KMS-11 (cell line): ENCODE data around the gene ACTL10.

ENCODE experiments used
- H2AFZ ChIP-seq: fragments of 200-600 bp; sonication (generic); 2 replicates; pipeline ENCODE4 v1.6.1; 2016; ENCODE audit warnings: antibody characterized with exemption, mixed run types, low read depth
- H3K27ac ChIP-seq: fragments of 200-600 bp; sonication (generic); 2 replicates; pipeline ENCODE4 v1.6.1; 2016; ENCODE audit warnings: mild to moderate bottlenecking, mixed run types
- H3K27me3 ChIP-seq: fragments of 200-600 bp; sonication (generic); 2 replicates; pipeline ENCODE4 v1.6.1; 2017; ENCODE audit warnings: mild to moderate bottlenecking, low read depth, mixed run types, moderate library complexity; ENCODE audit not compliant: insufficient read depth
- H3K36me3 ChIP-seq: fragments of 200-600 bp; sonication (generic); 2 replicates; pipeline ENCODE4 v1.6.1; 2017; ENCODE audit warnings: mild to moderate bottlenecking, mixed run types; ENCODE audit not compliant: insufficient read depth
- H3K4me1 ChIP-seq: fragments of 200-600 bp; sonication (generic); 2 replicates; pipeline ENCODE4 v1.6.1; 2016; ENCODE audit warnings: mild to moderate bottlenecking, low read depth, mixed run types; ENCODE audit not compliant: poor library complexity, severe bottlenecking
- H3K4me2 ChIP-seq: fragments of 200-600 bp; sonication (generic); 2 replicates; pipeline ENCODE4 v1.7.0; 2016; ENCODE audit warnings: mild to moderate bottlenecking, mixed run types
- H3K4me3 ChIP-seq: fragments of 200-600 bp; sonication (generic); IDR thresholded peaks from 2 replicates; pipeline ENCODE4 v1.6.1; 2017; ENCODE audit warnings: low read depth, low read length, mixed read lengths; ENCODE audit not compliant: insufficient read depth
- H3K79me2 ChIP-seq: fragments of 200-600 bp; sonication (generic); 2 replicates; pipeline ENCODE4 v1.6.1; 2016; ENCODE audit warnings: low read depth, mixed run types; ENCODE audit not compliant: insufficient read depth
- H3K9ac ChIP-seq: fragments of 200-600 bp; sonication (generic); 2 replicates; pipeline ENCODE4 v1.6.1; 2016; ENCODE audit warnings: mild to moderate bottlenecking, mixed run types
- H4K20me1 ChIP-seq: fragments of 200-600 bp; sonication (generic); 2 replicates; pipeline ENCODE4 v1.6.1; 2016; ENCODE audit warnings: mild to moderate bottlenecking, mixed run types; ENCODE audit not compliant: insufficient read depth
- TF ChIP-seq, protein P1 (sequence below): fragments of 200-600 bp; sonication (generic); conservative IDR thresholded peaks from 2 replicates; pipeline ENCODE4 v1.6.1; 2017; ENCODE audit warnings: low read depth, mild to moderate bottlenecking, antibody characterized with exemption, low read length, moderate library complexity, mixed read lengths

The ACTL10 gene

DNA sequence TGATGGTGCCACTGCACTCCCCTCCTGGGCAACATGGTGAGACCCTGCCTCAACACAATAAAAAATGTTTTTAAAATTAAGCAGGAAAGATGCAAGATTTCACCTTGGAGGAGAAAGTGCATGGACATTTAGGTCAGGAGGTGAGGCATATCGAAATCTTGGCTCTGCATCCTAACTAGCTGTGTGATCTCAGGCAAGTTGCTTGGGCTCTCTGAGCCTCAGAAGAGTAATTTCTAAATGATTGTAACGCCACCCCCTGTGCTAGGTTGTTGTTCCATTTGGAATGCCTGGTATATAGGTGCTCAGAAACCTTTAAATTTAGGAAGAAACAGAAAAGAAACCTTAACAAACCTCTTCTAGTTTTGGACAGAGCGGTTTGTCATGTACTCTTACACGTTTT, 40.6 kb upstream of the ACTL10 start:
- Histone ChIP-seq H4K20me1 (no peaks in the 10 kb centered on the region), H3K79me2 (no peaks in the 10 kb centered on the region), H3K4me2 (no peak overlapping the region), H3K36me3 (no peaks in the 10 kb centered on the region), H3K27me3 (no peaks in the 10 kb centered on the region), H2AFZ (no peak overlapping the region), H3K4me1 (no peaks in the 10 kb centered on the region), H3K4me3 (no peak overlapping the region), H3K9ac (no peak overlapping the region), H3K27ac (no peak overlapping the region)
- TF ChIP-seq, protein P1, sequence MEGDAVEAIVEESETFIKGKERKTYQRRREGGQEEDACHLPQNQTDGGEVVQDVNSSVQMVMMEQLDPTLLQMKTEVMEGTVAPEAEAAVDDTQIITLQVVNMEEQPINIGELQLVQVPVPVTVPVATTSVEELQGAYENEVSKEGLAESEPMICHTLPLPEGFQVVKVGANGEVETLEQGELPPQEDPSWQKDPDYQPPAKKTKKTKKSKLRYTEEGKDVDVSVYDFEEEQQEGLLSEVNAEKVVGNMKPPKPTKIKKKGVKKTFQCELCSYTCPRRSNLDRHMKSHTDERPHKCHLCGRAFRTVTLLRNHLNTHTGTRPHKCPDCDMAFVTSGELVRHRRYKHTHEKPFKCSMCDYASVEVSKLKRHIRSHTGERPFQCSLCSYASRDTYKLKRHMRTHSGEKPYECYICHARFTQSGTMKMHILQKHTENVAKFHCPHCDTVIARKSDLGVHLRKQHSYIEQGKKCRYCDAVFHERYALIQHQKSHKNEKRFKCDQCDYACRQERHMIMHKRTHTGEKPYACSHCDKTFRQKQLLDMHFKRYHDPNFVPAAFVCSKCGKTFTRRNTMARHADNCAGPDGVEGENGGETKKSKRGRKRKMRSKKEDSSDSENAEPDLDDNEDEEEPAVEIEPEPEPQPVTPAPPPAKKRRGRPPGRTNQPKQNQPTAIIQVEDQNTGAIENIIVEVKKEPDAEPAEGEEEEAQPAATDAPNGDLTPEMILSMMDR: no peak

DNA sequence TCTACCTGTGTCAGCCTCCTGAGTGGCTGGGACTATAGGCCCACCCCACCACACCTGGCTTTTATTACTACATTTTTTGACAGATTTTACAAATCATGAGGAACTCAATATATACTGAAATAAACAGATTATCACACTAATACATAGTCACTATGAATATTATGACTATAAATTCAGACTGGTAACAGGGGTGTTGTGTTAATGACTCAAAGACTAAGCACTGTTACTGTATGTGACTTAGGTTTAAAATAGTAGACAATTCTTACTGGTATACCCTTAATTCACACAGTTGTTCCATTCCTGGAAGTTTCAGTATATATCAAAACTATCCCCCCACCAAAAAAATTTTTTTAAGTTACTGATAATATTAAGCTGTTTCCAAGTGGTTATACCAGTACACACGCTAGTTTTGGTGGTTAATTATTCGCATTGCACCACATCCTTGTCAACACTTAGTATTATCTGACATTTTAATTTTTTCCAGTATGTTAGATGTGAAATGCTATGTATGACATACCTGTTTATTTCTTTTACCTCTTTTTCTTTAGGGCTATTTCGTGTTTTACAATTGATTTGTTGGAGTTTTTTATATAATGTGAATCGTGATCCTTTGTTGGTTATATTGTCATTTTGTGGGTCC, 39.0 kb upstream of the ACTL10 start:
- TF ChIP-seq, protein P1: no peak
- H2AFZ ChIP-seq: no peak overlapping the region
- no peaks in the 10 kb centered on the region for H3K36me3 ChIP-seq
- H3K9ac ChIP-seq: no peak overlapping the region
- no peaks in the 10 kb centered on the region for H3K79me2 ChIP-seq
- no peak overlapping the region for H3K27ac ChIP-seq
- H3K27me3 ChIP-seq: no peaks in the 10 kb centered on the region
- H3K4me2 ChIP-seq: no peak overlapping the region
- no peaks in the 10 kb centered on the region for H3K4me1 ChIP-seq
- H3K4me3 ChIP-seq: no peak overlapping the region
- H4K20me1 ChIP-seq: no peaks in the 10 kb centered on the region

DNA sequence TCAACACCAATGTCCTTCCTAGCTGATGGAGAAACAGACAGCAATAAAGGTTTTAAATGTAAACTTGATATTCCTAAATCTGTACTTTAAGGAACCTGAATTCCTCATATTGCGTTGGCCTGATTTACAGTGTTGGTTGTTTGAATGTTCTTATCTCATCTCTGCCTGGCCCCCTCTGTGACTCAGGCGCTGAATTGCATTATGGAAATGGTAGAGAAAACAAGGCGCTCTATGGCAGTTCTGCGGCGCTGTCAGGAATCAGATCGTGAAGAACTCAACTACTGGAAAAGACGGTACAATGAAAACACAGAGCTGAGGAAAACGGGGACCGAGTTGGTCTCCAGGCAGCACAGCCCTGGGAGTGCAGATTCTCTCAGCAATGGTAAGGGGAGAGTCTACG, 37.2 kb upstream of the ACTL10 start:
- H2AFZ ChIP-seq: no peak overlapping the region
- H3K79me2 ChIP-seq: no peaks in the 10 kb centered on the region
- H3K36me3 ChIP-seq: no peaks in the 10 kb centered on the region
- no peaks in the 10 kb centered on the region for H3K4me1 ChIP-seq
- TF ChIP-seq, protein P1: no peak
- no peaks in the 10 kb centered on the region for H3K27me3 ChIP-seq
- no peak overlapping the region for H3K9ac ChIP-seq
- no peak overlapping the region for H3K4me2 ChIP-seq
- no peaks in the 10 kb centered on the region for H4K20me1 ChIP-seq
- H3K27ac ChIP-seq: no peak overlapping the region
- H3K4me3 ChIP-seq: no peak overlapping the region

DNA sequence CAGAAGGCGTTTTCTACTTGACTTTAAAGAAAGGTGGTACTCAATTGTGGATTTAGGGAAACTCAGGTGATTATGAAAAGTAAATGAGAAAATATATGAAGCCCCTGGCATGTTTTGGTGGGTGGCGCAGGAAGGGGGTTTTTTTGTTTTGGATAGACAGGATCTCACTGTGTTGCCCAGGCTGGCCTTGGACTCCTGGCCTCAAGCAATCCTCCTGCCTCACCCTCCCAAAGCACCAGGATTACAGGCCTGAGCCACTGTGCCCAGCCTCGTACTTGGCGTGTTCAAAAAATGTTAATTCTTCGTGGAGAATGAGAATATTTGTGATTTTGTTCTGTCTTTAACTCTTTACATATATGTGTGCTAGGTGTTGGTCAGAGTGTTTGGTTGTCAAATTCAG, 36.8 kb upstream of the ACTL10 start:
- Histone ChIP-seq H3K27ac (no peak overlapping the region), H3K36me3 (no peaks in the 10 kb centered on the region), H4K20me1 (no peaks in the 10 kb centered on the region), H3K9ac (no peak overlapping the region), H3K27me3 (no peaks in the 10 kb centered on the region), H2AFZ (no peak overlapping the region), H3K4me1 (no peaks in the 10 kb centered on the region), H3K4me2 (no peak overlapping the region), H3K4me3 (no peak overlapping the region), H3K79me2 (no peaks in the 10 kb centered on the region)
- TF ChIP-seq, protein P1: no peak
